GM19099 (cell line): ENCODE measurements around the gene TRH.

Experiments used
- POLR2A ChIP-seq: IDR thresholded peaks from 3 replicates; pipeline ENCODE4 v1.6.1; 2011; ENCODE audit warnings: low read depth; ENCODE audit not compliant: insufficient read length; ENCODE audit errors: extremely low read depth

The TRH gene

GRCh38 chr3:129952556-129953355 is 21.8 kb upstream of the TRH start:
- TF ChIP-seq POLR2A: no peak

- no peak for TF ChIP-seq POLR2A
Observed at GRCh38 chr3:129953621-129954020, 20.9 kb upstream of the TRH start.

DNA sequence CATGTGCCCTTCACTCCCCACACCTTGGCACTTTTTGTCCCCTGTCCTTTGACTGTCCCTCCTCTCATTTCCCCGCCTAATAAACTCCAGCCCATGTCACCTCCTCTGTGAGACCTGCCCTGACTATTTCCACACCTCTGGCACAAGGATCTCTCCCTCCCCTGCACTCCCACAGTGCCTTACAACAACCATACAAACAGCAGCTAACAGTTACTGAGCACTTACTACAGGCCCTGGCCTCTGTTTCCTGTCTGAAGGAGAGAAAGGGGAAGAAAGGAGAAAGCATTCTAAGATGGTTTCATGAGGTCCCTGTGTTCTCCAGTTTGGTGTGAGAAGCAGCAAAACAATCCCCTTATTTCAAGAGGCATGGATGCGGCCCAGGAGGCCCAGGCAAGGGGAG is 20.0 kb upstream of the TRH start:
- no peak for TF ChIP-seq POLR2A

GRCh38 chr3:129956936-129957335 is 17.6 kb upstream of the TRH start:
- no peak for TF ChIP-seq POLR2A

DNA sequence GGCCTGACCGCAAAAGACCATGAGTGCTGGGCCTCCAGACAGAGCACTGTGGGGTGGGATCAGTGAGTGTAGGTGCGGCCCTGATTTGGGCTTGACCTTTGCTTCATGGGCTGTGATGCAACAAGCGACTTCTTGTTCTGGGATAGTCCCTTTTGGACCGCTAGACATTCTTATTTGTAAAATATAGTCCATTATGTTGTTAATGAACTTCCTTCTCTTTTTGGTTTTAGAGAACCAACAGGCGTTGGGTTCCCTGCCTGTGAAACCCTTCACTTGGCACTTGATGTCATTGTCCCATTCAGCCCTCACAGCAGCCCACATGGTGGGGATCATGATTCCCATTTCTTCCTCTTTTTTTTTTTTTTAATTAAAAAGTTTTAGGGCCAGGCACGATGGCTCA is 15.8 kb upstream of the TRH start:
- TF ChIP-seq POLR2A: no peak

DNA sequence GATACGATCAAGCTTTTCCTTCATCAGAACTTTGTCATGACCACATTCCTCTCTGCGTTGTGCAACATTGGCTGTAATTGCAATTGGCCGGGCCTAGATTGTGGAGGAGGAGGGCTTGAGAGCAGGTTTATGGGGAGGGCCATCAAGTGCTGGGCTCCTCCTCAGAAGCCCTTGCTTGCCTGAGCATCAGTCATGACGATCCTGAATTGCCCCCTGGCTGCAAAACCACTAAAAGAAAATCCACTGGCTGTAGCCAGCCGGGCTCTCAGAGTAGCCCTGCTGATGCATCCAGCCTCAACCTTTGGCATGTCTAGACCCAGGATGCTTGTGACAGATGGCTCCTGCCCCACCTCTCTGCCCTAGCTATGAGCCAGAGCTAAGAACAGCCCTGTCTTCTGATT is 13.4 kb upstream of the TRH start:
- TF ChIP-seq POLR2A: no peak

- TF ChIP-seq POLR2A: no peak
Observed at GRCh38 chr3:129962600-129962999, 11.9 kb upstream of the TRH start.

GRCh38 chr3:129965937-129966336 is 8.6 kb upstream of the TRH start:
- no peak for TF ChIP-seq POLR2A

- no peak for TF ChIP-seq POLR2A
Observed at GRCh38 chr3:129966876-129967275, 7.6 kb upstream of the TRH start.

DNA sequence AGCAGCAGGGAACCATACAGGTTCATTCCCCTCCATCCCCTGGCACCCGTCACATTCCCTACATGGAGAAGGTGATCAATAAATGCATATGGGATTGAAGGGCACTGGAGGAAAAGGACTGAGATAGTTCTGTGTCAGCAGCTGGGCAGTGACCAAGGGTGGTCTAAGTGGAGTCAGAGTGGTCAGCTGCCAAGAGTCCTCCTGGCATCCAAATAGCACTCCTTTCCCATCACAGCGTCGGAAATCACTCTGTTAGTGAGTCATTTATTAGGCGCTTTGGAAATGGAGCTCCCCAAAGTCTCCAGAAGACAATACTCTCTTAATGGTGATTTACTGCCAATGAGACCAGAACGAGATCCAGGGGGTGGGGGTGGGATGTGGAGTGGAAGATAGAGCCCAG is 6.8 kb upstream of the TRH start:
- no peak for TF ChIP-seq POLR2A

DNA sequence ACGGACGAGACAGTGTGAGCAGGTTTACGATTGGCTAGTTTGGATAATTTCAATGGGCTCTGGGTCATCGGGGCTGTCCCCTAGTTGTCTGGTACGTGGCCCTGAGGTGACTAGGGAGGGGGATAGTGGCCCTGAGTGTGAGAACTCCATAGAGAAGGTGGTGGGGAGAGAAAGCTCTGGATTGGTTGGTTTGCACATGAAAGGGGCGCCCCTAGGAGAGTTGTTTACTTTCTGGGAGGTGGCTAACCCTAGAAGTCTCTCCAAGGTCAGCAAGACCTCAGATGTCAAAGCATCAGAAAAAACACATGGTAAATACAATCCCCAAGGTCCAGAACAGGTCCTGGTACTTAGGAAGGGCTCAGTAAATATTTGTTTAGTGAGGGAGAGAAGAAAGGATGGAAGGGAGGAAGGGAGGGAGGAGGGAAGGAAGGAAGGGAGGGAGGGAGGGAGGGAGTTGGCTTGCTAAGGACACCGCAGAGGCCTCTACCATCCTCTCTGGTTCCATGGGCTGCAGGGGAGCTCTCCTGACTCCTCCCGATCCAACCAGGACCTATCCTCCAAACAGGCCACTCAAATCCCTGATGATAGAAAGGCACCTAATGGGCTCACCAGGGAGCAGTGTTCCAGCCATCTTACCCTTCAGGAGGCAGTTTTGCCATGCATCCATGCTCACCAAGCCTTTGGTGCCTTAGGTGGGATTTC is 3.0 kb upstream of the TRH start:
- no peak for TF ChIP-seq POLR2A

DNA sequence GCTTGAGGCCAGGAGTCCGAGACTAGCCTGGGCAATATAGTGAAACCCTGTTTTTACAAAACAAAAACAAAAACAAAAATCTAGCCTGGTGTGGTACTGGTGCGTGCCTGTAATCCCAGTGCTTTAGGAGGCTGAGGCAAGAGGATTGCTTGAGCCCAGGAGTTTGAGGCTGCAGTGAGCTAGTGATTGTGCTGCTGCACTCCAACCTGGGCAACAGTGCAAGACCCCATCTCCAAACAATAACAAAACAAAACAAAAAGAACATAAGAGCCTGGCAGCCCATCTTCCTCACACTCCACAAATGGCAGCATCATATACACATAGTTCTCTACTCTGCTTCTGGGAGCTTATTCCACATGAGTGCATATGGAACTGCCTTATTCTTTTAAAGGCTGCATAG is 2.2 kb upstream of the TRH start:
- TF ChIP-seq POLR2A: no peak

GRCh38 chr3:129973853-129974563 is 512 bp upstream of the TRH start:
- TF ChIP-seq POLR2A: no peak

DNA sequence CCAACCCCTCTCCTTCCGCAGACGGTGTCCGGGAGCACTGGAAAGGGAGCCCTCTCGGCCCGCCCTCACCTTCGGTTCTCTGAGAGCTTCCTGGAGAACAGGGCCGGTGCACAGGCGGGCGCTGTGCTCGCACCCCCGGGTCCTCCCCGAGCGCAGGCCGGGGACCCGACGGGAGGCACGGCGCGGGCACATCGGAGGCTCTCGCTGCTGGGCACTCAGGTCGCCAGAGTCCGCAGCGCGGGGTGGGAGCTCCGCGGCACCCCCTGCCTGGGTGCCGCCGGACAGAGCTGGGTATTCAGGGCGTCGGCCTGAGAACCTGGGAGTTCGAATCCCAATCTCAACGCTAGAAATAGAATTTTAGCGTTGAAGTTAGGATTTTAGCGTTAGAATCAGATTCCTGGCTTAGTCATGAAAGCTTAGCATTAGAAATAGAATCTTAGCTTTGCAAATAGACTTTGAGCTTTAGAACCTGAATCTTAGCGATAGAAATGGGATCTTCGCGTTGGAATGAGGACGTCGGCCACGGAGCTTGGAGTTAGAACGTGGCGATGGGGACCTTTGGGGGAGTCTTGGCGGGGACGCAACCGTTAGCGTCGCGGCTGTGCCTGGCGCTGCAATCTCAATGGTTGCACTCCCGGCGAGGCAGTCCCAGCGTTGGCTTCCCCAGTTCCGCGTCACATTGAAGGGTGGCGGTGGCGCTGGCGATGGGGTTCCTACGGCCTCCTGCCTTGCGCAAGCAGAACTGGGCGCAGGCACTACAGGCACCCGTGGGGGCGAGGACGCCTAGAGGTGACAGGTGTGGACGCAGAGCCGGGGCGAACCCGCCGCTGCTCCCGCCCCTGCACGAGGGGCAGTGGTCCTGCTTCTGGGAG is 549 bp downstream of the TRH start:
- no peak for TF ChIP-seq POLR2A

DNA sequence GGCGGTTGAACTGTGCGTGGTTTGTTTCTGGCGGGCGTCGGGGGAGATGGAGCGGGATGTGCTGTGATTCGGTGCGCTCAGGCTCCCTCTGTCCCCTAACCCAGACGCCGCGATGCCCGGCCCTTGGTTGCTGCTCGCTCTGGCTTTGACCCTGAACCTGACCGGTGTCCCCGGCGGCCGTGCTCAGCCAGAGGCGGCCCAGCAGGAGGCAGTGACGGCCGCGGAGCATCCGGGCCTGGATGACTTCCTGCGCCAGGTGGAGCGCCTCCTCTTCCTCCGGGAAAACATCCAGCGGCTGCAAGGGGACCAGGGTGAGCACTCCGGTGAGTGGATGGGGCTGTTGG is 1.2 kb downstream of the TRH start:
- no peak for TF ChIP-seq POLR2A

DNA sequence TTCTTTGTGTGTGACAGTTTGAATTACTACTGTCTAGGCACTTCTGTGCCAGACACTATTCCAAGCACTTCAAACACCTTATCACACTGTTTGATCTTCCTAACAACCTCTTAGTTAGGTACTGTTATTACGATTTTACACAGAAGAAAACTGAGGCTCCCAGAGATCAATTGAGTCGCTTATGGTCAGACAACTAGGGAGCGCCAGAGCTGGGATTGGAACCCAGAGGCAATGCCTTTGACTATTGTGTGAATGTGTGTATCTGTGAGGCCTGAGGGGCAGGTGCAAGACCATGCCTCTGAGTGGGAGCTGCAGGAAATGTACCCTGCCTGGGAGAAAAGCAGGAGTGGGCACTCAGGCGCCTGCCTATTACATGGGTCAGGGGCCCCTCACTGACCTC is 1.8 kb downstream of the TRH start:
- no peak for TF ChIP-seq POLR2A

DNA sequence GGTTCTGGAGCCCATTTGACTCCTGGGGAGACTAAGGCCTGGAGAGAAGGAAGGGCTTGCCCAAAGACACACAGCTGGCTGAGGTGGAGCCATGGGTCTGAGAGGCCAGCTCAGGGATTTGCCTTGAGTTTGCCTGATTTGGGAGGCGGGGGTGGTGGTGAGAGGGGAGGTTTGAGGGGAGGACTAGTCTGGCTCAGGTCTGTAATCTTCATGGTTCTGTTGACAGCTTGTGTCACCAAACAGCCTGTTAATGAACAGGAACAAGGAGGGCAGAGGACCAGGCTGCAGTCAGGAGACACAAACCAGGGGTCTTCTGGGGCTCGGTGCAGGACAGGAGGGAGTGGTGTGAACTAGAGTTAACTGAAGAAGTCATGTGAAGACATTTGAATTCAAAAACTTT is 3.6 kb downstream of the TRH start:
- no peak for TF ChIP-seq POLR2A
